ENCODE data around the gene BRSK2. TPM values are rescaled to one million over a fixed set of nuclear protein-coding genes. Genes with fewer than 3 reads are reported as not detected.

The BRSK2 gene
- polyA plus RNA-seq, 4 donors: 0.41 to 1.5 (median 0.71) TPM

DNA sequence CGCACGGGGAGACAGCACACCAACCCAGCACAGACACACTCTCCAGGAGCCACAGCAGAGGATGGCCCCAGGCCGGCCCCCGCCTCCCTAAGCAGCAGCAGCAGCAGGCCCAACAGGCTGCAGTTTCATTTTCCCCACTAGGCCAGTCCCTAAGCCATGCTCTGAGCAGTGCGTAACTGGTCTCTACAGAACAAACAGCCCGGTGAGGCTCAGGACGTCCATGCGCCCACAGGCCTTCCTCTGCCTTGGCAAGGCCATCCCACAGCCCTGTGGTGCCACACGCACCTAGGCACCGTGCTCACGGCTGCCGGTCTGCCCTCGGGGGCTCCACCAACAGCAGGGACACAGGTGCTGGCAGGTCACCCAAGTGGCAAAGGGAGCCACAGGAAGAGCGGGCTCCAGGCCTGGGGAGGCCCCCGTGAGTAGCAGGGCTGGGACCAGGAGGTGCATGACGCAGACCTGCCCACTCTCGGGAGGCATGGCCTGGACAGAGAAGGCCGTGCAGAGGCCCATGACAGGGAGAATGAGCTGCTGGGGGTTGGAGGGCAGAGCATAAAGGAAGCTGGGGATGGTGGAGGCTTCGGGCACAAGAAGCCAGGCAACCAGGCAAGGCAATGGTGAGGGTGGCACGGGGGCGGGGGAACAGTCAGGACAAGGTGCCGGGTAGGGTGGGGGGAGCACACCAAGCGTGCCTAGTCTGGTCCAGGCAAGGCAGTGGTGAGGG lies 98.3 kb downstream of the BRSK2 start:
- DNase-seq (ENCODE audit: low read depth in 4 of 4, low spot score in 2 of 4): no peak

DNA sequence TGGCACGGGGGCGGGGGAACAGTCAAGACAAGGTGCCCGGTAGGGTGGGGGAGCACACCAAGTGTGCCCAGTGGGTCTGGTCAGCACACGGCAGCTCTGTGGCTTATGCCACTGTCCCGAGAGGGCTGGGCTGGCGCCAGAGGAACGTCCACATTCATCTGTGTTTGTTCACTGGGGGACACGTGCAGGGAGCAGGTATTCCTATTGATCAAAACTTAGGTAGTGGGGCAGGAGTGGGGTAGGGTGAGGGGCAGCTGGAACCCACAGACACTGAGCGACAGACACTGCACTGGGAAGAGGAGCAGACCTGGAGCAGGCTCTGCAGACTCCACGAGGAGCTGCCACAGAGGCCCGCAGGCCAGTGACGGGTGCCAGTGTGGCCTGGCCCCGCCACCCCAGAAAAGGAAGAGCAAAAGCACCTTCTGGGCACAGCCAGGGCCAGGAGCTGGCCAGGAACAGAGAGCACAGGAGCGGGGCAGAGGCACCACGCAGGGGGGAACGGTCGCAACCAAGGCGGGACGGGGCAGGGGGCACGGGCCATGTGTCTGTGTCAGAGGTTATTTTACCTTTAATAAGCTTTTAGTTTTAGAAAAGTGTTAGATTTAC lies 98.9 kb downstream of the BRSK2 start:
- DNase-seq (ENCODE audit: low read depth in 4 of 4, low spot score in 2 of 4): no peak

DNA sequence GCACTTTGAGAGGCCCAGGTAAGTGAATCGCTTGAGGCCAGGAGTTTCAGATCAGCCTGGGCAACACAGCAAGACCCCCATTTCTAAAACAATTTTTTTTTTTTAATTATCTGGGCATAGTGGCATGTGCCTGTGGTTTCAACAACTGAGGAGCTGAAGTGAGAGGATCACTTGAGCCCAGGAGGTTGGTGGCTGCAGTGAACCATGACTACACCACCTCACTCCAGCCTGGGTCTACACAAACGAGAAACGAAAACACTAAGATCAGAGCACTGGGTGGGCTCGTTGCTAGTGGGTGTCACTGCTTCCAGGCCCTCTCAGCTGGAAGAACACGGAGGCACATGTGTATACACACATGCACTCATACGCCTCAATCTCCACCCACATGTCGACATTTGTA lies 100.9 kb downstream of the BRSK2 start:
- no peak for DNase-seq (ENCODE audit: low read depth in 4 of 4, low spot score in 2 of 4)

DNA sequence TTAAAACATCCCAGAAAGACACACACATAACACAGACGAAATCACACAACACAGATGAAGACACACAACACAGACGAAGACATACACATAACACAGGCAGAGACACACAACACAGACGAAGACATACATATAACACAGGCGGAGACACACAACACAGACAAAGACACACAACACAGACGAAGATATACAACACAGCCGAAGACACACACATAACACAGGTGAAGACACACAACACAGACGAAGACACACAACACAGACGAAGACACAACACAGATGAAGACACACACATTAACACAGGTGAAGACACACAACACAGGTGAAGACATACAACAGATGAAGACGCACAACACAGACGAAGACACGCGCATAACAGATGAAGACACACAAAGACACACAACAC lies 101.6 kb downstream of the BRSK2 start:
- DNase-seq (ENCODE audit: low read depth in 4 of 4, low spot score in 2 of 4): no peak

DNA sequence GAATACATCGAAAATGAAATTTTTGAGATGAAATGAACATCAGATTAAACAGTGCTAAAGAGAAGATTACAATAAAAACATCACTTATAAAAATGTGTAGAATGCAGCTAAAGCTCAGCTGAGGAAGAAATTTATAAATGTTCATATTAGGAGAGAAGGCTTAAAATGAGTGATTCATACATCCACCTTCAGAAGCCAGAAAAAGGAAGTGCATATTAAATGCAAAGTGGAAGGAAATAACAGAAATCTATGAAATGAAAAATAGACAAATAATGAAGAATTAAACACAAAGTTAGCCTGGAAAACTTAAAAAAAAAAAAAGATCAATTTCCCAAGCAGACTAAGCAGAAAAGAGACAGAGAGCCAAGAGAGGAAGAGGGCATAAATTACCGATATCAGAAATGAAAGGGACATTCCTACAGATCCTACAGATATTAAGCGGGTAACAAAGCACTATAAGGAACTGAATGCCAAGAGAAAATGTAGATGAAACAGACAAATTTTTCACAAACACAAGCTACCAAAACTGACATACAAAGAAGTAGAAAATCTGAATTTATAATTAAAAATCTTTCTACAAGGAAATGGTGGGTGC lies 104.0 kb downstream of the BRSK2 start:
- DNase-seq (ENCODE audit: low read depth in 4 of 4, low spot score in 2 of 4): no peak

DNA sequence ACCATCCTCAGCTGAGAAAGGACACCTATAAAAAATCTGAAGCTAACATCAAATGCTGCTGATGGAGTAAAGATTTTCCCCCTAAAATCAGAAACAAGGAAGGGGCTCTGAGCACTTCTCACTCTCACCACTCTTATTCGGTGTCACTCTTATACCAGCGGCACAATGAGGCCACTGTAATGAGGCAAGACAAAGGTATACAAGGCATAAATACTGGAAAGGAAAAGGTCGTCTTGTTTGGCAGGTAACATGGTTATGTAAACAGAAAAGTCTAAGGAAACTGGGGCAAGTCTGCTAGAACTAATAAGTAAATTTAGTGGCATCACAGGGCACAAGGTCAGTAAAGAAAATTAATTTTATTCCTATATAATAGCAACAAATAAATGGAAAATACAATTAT lies 104.9 kb downstream of the BRSK2 start:
- no peak for DNase-seq (ENCODE audit: low read depth in 4 of 4, low spot score in 2 of 4)

DNA sequence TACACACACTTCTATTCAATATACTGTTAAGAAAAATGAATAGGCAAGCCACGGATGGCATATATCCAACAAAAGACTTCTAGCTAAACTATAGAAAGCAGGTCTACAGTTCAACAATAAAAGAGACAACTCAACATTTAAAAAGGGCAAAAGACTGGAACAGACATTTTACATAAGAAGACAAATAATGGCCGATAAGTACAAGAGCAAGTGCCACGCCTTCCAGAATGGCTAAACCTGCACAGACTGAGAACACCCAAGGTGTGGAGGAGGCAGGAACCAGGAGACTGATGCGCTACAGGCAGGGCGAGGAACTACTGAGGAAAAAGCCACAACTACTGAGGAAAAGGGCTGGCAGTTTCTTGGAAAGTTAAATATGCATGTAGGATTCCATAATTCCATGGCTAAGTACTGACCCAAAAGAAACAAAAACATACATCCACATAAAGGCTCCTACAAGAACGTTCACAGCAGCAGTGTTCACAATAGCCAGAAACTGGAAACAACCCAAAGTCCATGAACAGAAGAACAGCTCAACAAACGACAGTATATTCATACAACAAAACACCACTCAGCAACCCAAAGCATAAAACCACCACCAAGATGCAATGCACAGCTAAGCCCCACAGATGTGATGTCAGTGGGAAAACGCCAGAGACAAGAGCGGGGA lies 106.5 kb downstream of the BRSK2 start:
- DNase-seq (ENCODE audit: low read depth in 4 of 4, low spot score in 2 of 4): no peak

DNA sequence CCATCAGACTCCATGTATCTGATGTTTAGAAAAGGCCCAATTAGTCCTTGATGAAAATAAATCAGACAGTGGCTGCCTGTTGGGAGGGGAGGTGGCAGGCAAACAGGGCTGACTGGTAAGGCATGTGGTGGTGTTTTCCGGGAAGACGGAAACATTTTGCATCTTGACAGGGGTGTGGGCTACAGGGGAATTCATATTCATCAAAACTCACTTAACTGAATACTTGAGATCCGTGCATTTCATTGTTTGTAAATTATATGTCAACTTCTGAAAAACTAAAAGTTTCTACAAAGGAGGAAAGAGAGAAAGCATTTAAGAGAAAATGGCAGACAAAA lies 107.0 kb downstream of the BRSK2 start:
- no peak for DNase-seq (ENCODE audit: low read depth in 4 of 4, low spot score in 2 of 4)

DNA sequence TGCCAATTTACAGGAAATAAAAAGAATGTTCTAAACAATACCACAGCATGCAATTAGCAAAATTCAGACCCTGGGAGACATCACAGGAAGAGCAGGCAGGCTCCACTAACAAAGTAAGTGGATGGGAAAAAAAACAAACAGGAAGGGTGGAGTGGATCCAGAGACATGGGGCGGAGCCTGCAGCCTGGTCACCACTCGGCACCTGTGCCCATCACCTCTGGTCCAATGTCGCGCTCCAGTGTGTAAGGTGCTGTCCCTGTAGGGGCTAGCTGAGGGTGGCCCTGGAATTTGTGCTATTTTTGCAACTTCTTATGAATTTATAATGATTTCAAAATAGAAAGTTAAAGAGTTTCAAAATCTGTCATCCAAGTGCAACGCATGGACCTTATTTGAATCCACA lies 107.9 kb downstream of the BRSK2 start:
- DNase-seq (ENCODE audit: low read depth in 4 of 4, low spot score in 2 of 4): no peak

DNA sequence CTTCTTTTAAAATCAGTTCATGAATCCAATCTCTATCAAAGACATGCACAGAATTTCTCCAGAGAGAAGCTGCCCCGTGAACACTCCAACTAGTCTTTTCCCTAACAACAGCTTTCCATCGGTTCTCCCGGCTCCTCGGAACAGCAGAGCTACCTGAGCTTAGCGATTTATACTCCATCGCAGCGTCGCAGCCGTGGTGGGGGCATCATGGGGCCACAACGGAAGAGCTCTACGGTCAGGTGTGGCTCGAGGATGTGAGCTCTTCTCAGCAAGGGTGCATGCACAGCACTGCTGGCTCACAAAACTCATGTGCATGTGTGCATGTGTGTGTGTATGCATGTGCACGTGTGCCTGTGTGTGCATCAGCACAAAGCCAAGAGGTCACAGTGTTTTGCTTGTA lies 108.5 kb downstream of the BRSK2 start:
- DNase-seq (ENCODE audit: low read depth in 4 of 4, low spot score in 2 of 4): no peak

GRCh38 chr11:1499261-1499890 lies 109.6 kb downstream of the BRSK2 start:
- DNase-seq (ENCODE audit: low read depth in 4 of 4, low spot score in 2 of 4): no peak

DNA sequence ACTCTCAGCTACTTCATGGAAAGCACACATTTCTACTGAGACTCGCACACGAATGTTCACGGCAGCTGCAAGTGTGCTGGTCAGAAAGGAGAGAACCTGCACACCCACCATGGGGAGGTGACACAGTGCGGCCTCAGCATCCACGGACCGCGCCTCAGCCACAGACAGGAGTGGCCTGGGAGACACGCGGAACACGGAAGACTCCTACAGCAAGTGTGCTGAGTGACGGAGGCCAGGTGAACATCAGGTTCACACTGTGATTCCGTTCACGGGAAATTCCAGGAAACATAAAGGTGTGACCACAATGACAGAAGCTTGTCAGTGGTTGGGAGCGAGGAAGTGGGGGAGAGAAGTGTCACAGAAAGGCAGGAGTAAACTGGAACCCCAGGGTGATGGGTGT lies 110.2 kb downstream of the BRSK2 start:
- DNase-seq (ENCODE audit: low read depth in 4 of 4, low spot score in 2 of 4): no peak

DNA sequence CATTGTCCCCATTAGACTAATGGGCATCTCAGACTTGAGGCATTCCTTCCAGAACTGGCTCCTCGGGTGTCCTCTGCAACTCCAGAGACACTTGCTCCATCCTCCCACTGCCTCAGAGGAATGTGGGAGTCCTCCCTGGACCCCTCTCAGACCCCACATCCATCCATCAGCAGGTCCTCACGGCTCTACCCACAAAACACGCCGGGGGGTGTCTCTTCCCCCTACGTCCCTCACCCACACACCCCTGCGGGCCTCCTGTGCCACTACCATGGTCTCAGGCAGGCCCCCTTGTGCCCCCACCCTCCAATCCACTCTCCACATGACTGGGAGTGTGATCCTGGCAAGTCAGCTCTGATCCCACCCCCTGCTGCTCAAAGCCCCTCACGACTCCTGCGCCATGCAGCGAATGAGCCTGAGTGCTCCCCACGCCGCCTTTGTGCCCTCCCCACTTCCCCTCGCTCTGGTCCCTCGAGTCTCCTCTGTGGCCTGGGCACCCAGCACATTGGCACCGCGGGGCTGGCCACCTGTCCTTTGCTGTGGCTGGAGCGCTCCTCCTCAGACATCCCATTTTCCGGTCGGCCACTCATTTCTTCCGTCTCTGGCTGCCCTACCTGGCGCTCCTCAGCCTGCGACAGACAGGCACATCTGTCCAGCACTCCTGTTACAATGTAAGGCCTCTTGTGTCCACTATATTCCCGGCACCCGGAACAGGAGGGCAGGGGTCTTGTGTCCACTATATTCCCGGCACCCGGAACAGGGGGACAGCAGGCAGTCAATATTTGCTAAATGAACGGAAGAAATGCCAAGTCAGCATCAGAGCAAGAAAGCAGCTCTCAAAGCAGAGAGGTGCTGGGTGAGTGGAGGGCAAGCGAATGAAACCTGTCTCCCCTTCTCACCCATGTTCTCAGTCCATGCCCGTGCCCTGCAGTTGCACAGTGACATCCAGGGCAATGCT lies 111.0 kb downstream of the BRSK2 start:
- no peak for DNase-seq (ENCODE audit: low read depth in 4 of 4, low spot score in 2 of 4)

DNA sequence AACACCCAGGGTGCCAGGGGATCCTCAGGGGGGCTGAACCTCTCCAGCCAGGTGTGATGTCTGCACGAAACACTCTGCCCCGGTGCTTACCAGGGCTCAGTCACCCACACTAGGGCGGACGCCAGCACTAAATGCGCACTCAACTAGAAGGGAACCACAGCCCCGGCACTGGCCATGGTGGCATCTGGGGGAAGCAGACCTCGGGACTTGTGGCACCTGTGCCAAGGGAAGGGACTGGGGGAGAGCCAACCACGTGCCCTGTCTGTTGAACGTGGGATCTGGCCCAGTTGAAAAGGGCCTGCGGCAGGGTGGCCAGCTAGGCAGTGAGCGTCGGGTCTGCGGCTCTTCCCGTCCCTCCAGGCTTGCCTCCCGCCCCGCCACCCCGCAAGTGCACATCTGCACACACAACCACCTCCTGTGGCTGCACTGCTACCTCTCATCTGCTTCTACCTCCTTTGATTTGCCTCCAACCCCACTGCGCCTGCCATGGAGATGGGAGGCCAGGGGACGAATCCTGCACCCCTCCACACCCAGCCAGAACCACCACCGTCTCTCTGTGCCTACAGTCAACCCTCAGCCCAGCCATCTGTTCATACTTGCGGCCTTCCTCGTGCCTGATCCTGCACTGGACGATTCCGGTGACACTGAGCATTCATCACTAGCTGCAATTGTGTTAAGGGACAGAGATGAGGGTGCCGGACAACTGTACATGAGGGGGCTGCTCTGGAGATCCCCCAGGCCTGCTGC lies 111.9 kb downstream of the BRSK2 start:
- DNase-seq (ENCODE audit: low read depth in 4 of 4, low spot score in 2 of 4): no peak

DNA sequence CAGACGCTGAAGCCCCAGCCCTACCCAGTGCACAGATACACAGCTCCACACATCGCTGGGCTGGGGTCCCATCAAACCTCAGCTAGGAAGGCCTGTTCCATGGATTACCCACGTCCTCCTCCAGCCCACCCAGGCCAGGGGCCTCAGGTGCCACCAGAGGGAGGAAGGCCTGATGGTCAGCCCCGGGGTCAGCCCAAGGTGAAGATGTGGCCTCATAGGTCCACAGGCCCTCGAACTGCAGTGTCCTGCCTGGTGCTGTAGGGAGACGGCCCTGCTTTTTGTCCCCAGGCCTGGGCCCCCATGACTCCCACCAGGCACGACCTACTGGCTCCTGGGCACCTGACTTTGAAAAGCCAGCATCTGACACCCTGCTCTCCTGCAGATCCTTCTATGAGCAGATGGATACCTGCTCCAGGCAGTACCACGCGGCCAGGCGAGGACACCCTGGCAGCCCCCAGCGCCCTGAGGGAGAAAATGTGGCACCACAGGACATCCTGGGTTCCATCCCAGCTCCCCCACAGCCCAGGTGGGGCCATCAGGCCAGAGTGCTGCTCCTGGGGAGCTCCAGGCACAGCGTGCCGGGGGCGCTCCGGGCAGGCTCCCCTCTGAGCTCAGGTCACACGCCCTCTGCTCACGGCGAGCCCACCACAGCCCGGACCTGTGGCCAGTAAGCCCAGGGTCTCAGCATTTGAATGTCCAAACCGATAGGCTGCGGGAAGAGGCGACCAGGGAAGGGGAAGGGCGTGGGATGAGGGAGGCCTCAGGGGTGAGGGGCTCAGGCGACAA lies 112.6 kb downstream of the BRSK2 start:
- no peak for DNase-seq (ENCODE audit: low read depth in 4 of 4, low spot score in 2 of 4)

DNA sequence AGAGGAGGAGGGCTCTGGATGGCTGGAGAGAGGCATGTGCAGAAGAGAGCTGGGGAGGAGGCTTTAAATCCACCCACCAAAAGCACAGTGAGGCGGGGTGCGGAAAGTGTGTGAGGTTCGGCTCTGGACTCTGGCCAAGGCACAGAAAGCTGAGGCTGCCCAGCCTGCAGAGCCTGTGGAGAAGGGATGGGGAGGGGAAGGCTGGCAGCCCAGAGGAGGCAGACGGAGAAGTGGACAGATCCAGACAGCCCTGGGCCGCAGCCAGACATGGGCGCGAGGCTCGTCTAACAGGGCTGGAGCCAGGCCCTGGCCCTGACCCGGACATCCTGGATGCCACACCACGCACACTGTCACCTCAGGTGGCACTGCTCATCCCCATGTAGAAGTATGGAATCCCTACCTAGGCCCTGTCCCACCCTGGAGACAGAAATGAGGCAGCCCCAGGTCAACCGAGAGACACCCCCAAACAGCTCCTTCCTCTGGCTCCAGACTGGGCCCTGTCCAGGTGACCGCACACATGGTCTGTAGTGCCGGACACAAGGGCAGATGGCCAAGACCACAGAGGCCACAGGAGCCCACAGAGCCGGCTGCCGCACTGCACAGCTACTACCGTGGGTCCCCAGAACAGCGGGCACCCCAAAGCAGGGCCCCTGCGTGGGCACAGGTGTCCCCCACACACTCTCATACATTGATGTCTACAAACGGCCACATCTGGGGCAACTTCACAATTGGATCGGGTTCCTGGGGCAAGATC lies 113.4 kb downstream of the BRSK2 start:
- DNase-seq (ENCODE audit: low read depth in 4 of 4, low spot score in 2 of 4): no peak

DNA sequence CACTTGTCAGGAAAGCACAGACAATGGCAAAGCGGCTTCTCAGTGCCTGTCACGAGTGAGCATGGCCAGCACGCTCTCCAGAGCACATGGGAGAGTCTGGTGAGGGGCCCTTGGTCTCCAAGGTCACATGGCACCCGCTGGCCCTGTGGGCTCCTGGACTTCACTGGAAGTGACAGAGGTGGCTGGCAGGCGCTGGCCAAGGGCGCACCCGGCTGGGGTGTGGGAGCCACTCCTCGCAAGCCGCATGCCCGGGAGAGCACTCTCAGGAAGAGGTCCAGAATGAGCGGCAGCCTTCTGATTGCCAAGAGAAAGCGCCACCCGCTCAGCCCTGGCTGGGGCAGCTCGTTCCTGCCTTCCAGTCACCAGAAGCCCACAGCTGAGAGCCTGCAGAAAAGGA lies 114.0 kb downstream of the BRSK2 start:
- no peak for DNase-seq (ENCODE audit: low read depth in 4 of 4, low spot score in 2 of 4)

DNA sequence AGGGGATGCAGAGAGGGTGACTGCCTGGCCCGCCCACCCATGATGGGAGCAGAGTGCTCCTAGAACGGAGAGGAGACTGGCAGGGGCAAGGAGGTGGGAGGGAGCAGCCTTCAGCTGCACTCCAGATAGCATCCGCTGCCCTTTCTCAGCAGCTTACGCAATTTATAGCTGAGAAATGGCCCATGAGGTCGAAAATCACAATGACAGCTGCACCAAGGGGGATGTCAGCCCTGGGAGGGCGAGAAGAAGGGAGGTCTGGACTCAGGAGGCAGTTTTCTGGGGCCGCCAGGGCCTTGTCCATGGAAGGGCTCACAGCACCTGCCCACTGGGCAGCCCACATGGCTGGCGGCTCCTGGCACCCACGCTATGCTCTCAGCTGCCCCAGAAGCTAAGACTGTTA lies 114.4 kb downstream of the BRSK2 start:
- no peak for DNase-seq (ENCODE audit: low read depth in 4 of 4, low spot score in 2 of 4)
